ENCODE results near the gene IL22RA2.

- TF ChIP-seq POLR2A (IDR thresholded peaks at IDR 0.05) (no peak), CTCF (IDR thresholded peaks at IDR 0.05) (no peak)
Observed at GRCh38 chr6:137191236-137191635, 17.8 kb upstream of the IL22RA2 start.

Data from uterus (tissue), 2 donors.